OCI-LY7 (cell line): Measurements from ENCODE around the gene HSD17B11. TPM values are rescaled to one million over a fixed set of nuclear protein-coding genes. Genes with fewer than 3 reads are reported as not detected.

Experiments used
- BruUV-seq: library from RNA; stranded (reverse); fragments of 400-500 nt; replicated peaks from 2 replicates; lab custom pipeline; 2021; lab: Mats Ljungman, UMichigan
- CTCF ChIA-PET: fragments of 300-600 bp; sonication (Branson Sonifier 250); formaldehyde crosslinking; loops from one replicate; lab custom pipeline; 2022; ENCODE audit warnings: antibody characterized with exemption; ENCODE audit not compliant: unreplicated experiment; lab: Charles Lee
- POLR2A ChIA-PET: fragments of 300-600 bp; sonication (Branson Sonifier 250); formaldehyde crosslinking; loops from one replicate; lab custom pipeline; 2022; ENCODE audit warnings: antibody characterized with exemption; lab: Charles Lee
- DNase-seq: peaks from one replicate; pipeline ENCODE4 v3.0.0-alpha.2; 2015; ENCODE audit warnings: low spot score
- H2AFZ ChIP-seq: fragments of 200-600 bp; sonication (generic), shearing (Covaris generic); 2 replicates; pipeline ENCODE4 v1.6.1; 2014; ENCODE audit warnings: mild to moderate bottlenecking, antibody characterized with exemption, low read length, moderate library complexity
- H3K27ac ChIP-seq: fragments of 200-600 bp; sonication (generic); 2 replicates; pipeline ENCODE4 v1.5.1; 2014; ENCODE audit warnings: mixed run types, low read depth, mild to moderate bottlenecking, moderate library complexity, low read length, inconsistent platforms; ENCODE audit not compliant: poor library complexity, severe bottlenecking
- H3K36me3 ChIP-seq: fragments of 200-600 bp; sonication (generic); 2 replicates; pipeline ENCODE4 v1.6.1; 2014; ENCODE audit warnings: mild to moderate bottlenecking, antibody characterized with exemption, low read length, moderate library complexity, mixed read lengths; ENCODE audit not compliant: insufficient read depth
- H3K4me1 ChIP-seq: fragments of 200-600 bp; sonication (generic); 2 replicates; pipeline ENCODE4 v1.5.1; 2014; ENCODE audit warnings: mild to moderate bottlenecking, low read length; ENCODE audit not compliant: insufficient read depth, poor library complexity, severe bottlenecking
- H3K4me2 ChIP-seq: fragments of 200-600 bp; sonication (generic); 2 replicates; pipeline ENCODE4 v1.6.1; 2014; ENCODE audit warnings: mild to moderate bottlenecking, low read length
- H3K4me3 ChIP-seq: fragments of 200-600 bp; sonication (generic); 2 replicates; pipeline ENCODE4 v1.5.1; 2014; ENCODE audit warnings: mild to moderate bottlenecking, low read depth, low read length; ENCODE audit not compliant: poor library complexity, severe bottlenecking
- H3K79me2 ChIP-seq: fragments of 200-600 bp; sonication (generic); 2 replicates; pipeline ENCODE4 v1.6.1; 2016; ENCODE audit warnings: low read depth, mild to moderate bottlenecking, low read length, moderate library complexity, mixed read lengths; ENCODE audit not compliant: insufficient read depth
- H3K9me2 ChIP-seq: fragments of 200-600 bp; sonication (generic); 2 replicates; pipeline ENCODE4 v1.6.1; 2016; ENCODE audit warnings: mild to moderate bottlenecking, low read length, mixed read lengths; ENCODE audit not compliant: insufficient read depth
- H3K9me3 ChIP-seq: fragments of 200-600 bp; sonication (generic); 2 replicates; pipeline ENCODE4 v1.6.1; 2014; ENCODE audit warnings: mild to moderate bottlenecking, mixed run types, low read length, mixed read lengths
- H4K20me1 ChIP-seq: fragments of 200-600 bp; sonication (generic); 2 replicates; pipeline ENCODE4 v1.6.1; 2014; ENCODE audit warnings: mild to moderate bottlenecking, antibody characterized with exemption, low read length, moderate library complexity, mixed read lengths; ENCODE audit not compliant: insufficient read depth
- CTCF ChIP-seq: fragments of 200-600 bp; sonication (generic); conservative IDR thresholded peaks from 2 replicates; pipeline ENCODE4 v1.5.1; 2014; ENCODE audit warnings: mild to moderate bottlenecking, antibody characterized with exemption, low read length, moderate library complexity, mixed read lengths
- EZH2phosphoT487 ChIP-seq: fragments of 200-600 bp; sonication (generic); IDR thresholded peaks from 2 replicates; pipeline ENCODE4 v1.6.1; 2018; ENCODE audit warnings: low read depth, borderline replicate concordance, mild to moderate bottlenecking, mixed run types, antibody characterized with exemption, low read length, moderate library complexity, mixed read lengths
- intact Hi-C: fragments of 100-400 bp; cut with micrococcal nuclease; formaldehyde crosslinking; loops from one replicate; pipeline ENCODE4 v1.10.0; 2022; ENCODE audit not compliant: unreplicated experiment
- total RNA-seq, 2 experiments: library from RNA; depleted of rRNA in 1 of 2; stranded (reverse); fragments of >200 nt in 1 of 2; shearing (Covaris generic) in 1 of 2; gene quantifications; 2 replicates each; pipeline ENCODE4 v1.2.3, GENCODE V29; 2014 to 2022

HSD17B11 gene
- total RNA-seq, 2 experiments from 2014 or later, result 8.7 to 9.0 TPM

- ChIA-PET POLR2A (no interaction called here), CTCF (no interaction called here)
- H2AFZ ChIP-seq, result no peak overlapping the region
- no peak overlapping the region for H3K4me2 ChIP-seq
- no peaks in the 10 kb centered on the region for H3K36me3 ChIP-seq
- no peak for DNase-seq
- H4K20me1 ChIP-seq, result no peaks in the 10 kb centered on the region
- H3K27ac ChIP-seq, result no peak overlapping the region
- no peaks in the 10 kb centered on the region for H3K9me3 ChIP-seq
- TF ChIP-seq CTCF (no peak), EZH2phosphoT487 (no peak)
- intact Hi-C loops, result no loop called here
- no peaks in the 10 kb centered on the region for H3K79me2 ChIP-seq
- no peaks in the 10 kb centered on the region for H3K4me1 ChIP-seq
- no peak overlapping the region for H3K4me3 ChIP-seq
- no TSS peak for BruUV-seq
- no peaks in the 10 kb centered on the region for H3K9me2 ChIP-seq
Observed at GRCh38 chr4:87311684-87312083, 79.3 kb downstream of the HSD17B11 start.

GRCh38 chr4:87310691-87311335, 80.2 kb downstream of the HSD17B11 start:
- Histone ChIP-seq H3K79me2 (no peaks in the 10 kb centered on the region), H4K20me1 (no peaks in the 10 kb centered on the region), H3K27ac (no peak overlapping the region), H3K9me3 (no peaks in the 10 kb centered on the region), H3K9me2 (no peaks in the 10 kb centered on the region), H3K4me1 (no peaks in the 10 kb centered on the region), H3K4me3 (no peak overlapping the region), H3K4me2 (no peak overlapping the region), H3K36me3 (no peaks in the 10 kb centered on the region), H2AFZ (no peak overlapping the region)
- BruUV-seq, result no TSS peak
- TF ChIP-seq CTCF, result no peak
- TF ChIP-seq EZH2phosphoT487, result no peak
- intact Hi-C loops, result no loop called here
- ChIA-PET CTCF (no interaction called here), POLR2A (interaction anchor here (1.2 kb wide), 1 partner anchor 9 kb away, joined by 4 read pairs; no protein-coding TSS in a partner anchor)
- DNase-seq, result no peak

- intact Hi-C loops, result no loop called here
Observed at GRCh38 chr4:87309625-87310024, 81.4 kb downstream of the HSD17B11 start.

More at GRCh38 chr4:87309625-87310024, 81.4 kb downstream of the HSD17B11 start:
- Histone ChIP-seq H3K4me1 (no peaks in the 10 kb centered on the region), H3K9me2 (no peaks in the 10 kb centered on the region), H3K36me3 (no peaks in the 10 kb centered on the region), H3K4me2 (no peak overlapping the region), H3K4me3 (no peak overlapping the region), H2AFZ (no peak overlapping the region), H4K20me1 (no peaks in the 10 kb centered on the region), H3K27ac (no peak overlapping the region), H3K9me3 (no peaks in the 10 kb centered on the region), H3K79me2 (no peaks in the 10 kb centered on the region)
- no TSS peak for BruUV-seq
- TF ChIP-seq CTCF (no peak), EZH2phosphoT487 (no peak)
- DNase-seq, result no peak
- ChIA-PET CTCF (no interaction called here), POLR2A (no interaction called here)
